ENCODE data around the gene DENND2C.
"Not testable (repeated sequence)": the region's sequence is repeated elsewhere in the genome, so short reads cannot be mapped to it uniquely, and the experiment has no call there.

The DENND2C gene

DNA sequence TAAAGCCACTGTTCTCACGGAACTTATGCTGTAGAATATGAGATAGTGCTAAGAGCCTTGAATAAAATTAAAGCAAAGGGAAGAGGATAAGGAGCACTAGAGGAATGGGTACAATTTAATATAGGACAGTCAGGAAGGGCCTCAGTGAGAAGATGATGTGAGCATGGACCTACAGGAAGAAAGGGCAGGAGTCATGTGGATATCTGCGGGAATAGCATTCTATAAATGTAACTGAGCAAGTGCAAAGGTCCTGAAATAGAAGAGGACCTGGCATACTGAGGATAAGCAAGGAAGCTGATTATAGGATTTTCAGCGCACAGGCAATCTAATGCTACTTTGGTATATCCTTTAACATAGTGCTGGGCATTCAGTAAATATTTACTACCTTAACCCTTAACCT, 75.8 kb downstream of the DENND2C start:
- no peak for DNase-seq

DNA sequence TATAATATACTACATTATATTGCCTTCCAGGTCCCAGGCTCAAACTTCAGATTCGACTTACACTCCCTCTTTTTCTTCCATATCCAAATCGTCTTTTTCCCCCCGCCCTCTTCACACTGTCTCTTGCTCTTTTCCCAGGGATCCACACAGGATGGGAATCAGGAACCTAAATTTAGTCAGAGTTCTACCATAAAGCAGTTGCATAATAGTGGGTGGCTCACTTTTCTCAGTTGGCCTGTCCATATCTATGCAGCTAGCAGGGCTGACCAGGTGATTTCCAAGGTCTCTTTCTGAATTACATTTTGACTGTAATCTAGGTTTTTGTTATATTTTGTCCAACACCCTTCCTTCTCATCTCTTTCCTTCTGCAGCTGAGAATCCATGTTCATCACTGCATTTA, 80.7 kb downstream of the DENND2C start:
- no peak for DNase-seq

DNA sequence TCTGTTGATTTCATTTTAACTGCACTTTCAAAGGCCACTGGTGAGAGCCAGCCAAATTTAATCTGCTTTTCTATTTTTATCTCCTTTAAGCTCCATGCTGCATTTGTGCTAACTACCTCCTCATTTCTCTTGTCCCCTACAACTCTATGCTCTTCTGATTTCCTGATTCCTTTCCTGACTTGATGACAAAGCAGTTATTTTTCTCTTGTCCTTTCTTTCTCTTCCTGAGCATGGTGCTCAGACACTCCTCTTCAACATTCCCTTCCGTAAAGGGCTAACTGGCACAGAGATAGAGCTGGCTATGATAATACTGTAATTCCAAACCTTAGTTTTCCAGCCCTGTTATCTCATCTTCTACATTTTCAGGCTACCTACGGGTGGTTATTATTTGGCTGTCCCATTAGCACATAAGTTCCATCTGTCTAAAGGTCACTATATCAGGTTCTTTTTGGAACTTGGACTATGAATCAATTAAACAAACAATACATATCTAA, 81.6 kb downstream of the DENND2C start:
- DNase-seq: no peak

DNA sequence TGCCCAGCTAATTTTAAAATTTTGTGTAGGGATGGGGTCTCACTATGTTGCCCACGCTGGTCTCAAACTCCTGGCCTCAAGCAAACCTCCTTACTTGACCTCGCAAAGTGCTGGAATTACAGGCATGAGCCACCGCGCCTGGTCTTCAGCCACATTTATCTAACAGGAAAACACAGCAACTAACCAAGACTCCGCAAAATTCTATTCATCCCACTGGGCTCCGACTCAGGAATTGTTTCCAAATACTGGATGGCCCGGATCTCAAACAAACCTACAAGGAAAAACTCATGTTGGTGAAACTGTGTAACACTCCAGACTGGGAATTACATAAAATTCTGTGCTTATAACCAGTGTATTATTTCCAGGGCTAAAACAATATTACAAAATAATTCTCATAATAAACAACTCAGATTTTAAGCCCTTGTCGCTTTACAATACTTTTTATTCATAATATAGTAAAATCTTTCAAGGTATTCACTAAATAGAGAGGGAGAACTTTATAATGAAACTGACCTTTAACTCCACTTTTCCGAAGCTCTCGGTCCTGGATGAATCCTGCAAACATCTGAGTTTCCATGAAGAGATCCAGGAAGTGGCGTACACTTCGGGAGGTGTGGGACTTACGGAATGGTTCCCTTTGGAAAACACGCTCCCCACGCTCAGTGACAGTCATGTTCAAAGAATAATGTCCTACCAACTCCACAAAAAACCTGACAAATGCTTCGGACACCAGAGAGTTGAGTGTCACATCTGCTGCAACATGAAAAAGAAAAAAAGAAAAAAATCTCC, 82.5 kb downstream of the DENND2C start:
- no peak for DNase-seq

DNA sequence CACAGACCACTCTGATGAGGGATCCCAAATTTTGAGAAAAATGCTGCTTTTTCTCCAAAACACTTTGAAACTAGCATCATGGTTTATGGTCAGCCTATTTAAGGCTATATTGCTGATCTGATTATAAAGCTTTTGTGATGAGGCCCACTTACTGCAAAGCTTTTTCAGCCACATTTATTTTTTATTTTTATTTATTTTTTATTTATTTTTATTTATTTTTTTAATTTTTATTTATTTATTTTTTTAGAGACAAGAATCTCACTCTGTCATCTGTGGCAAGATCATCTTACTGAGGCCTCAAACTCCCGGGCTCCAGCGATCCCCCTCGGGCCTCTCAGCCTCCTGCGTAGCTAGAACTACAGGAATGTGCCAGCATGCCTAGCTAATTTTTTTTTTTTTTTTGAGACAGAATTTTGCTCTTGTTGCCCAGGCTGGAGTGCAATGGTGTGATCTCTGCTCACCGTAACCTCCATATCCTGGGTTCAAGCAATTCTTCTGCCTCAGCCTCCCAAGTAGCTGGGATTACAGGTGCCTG, 83.3 kb downstream of the DENND2C start:
- DNase-seq: no peak

DNA sequence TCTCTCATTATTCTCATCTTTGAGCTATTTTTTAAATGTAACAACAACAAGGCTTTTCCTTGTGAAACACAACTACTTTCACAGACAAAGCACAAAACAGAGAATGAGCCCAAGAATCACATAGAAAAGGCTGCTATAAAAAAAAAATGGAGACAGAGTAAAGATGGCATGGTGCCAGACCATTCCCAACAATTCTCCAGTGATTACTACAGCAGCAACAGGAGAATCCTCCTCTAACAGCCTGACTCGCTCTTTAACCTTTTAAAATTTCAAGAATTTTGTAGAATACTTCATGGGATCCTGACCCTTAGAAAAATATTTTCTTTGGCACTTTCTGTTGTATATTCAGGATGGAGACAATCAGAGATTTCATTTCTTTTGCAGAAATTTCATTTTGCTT, 84.6 kb downstream of the DENND2C start:
- DNase-seq: no peak

DNA sequence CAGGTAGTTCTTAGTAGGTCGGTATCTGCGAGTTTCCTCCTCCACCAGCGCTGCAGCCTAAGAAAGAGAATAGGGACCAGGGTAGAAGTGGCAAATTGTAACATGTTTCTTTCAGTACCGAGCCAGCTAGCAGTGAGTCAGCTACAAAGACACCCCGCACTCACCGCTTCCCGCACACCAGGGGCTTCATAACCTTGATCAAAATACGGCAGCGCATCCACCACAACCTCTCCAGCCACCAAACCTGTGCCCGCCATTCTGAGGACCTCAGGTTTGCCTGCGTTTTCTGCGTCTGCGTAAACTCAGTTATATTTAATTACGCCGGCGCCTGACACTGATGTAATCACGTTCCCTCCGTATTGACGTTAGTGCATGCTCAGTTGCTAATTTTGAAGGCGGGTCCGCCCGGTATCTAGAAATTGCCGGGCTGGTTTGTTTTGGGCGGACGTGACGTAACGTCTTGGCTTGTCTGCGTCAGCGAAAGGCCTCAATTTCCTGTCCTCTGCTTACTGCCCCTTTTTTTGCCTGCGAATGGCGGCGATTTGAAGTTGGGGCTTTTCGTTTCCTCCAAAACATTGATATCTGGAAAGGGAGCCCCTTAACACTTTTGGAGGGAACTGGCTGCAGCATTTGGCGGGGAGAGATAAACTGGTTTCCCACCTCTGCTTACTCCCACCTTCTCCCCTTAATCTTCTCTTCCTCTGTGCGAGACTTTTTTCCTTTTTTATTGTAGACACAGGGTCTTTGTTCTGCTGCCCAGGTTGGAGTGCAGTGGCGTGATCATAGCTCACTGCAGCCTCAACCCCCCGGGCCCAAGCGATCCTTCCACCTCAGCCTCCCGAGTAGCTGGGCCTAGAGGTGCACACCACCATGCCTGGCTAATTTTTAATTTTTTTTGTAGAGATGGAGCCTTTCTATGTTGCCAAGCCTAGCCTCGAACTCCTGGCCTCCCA, 88.2 kb downstream of the DENND2C start, which contains the start of gene BCAS2:
Gene BCAS2, minus strand, starts transcription at position 281 of the 953 bp plus-strand sequence. Its CDS starts 24 bp downstream, at position 257.
- DNase-seq: peak; percentile 98

DNA sequence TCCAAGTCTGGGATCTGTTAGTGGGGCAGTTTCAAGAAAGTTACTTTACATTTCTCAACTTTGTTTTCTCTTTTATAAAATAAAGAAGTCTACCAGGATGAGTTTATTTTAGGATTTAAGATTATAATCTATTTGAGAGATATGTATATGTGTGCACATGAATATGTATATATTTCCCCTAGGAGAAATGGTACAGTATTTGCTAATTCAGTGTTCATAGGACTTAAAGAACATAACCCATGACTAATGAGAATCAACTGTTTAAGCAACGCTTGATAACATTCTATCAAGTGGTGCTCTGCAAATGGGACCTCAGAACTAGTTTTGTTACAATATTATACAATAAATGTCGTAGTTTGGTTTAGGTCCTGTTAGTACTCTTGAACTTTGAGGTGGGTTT, 95.5 kb downstream of the DENND2C start:
- DNase-seq: no peak

DNA sequence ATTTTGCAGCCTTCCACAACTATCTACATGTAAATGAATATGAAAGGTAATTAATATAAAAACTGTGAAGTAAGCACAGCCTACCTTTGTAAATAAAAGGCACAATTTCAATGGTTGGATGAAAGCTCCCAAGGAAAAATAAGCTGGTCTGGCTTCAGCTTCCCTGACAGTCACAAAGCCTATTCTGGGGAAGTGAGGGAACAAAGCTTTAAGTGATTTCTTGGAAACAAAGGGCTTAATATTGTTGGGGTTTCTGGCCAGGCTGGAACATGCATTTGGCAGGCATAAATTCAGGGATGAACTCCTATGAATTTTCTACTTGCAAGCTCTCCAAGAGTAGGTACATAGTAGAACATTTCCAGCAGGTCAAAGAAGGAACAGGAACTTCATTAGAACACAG, 105.7 kb downstream of the DENND2C start:
- DNase-seq: no peak

DNA sequence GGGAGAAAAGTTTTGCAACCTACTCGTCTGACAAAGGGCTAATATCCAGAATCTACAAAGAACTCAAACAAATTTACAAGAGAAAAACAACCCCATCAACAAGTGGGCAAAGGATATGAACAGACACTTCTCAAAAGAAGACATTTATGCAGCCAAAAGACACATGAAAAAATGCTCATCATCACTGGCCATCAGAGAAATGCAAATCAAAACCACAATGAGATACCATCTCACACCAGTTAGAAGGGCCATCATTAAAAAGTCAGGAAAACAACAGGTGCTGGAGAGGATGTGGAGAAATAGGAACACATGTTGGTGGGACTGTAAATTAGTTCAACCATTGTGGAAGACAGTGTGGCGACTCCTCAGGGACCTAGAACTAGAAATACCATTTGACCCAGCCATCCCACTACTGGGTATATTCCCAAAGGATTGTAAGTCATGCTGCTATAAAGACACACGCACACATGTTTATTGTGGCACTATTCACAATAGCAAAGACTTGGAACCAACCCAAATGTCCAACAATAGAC, 106.8 kb downstream of the DENND2C start:
- DNase-seq: not testable (repeated sequence)

DNA sequence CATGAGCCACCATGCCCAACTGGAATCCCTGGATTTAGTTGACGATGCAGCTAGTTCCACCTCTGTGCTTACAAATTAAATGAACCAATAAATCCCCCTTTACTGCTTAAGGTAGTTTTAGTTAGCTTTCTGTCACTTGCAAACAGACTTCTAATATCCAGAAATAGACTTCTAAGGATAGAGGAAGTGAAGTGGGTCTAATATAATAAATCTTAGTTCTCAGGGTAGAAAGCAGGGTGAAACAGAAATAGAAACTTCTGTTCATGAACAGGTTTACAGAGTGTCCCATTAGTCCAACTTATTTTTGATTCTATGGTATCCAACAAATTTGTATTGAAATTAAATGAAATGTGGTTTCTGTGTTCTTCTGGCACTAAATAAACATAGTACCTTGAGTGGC, 108.5 kb downstream of the DENND2C start:
- no peak for DNase-seq

DNA sequence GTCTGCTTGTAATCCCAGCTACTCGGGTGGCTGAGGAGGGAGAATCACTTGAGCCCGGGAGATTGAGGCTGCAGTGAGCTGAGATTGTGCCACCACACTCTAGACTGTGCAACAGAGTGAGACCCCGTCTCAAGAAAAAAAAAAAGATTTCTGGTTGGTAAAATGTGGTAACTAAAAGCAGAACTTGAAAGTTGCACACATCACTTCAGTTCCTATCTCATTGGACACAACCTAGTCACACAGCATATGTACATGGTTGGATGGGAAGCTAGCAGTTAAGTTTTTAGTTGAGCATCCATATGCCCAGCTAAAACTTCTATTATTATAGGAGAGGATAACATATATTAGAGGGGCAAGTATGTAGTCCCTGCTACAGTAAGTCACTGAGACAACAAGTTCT, 110.5 kb downstream of the DENND2C start:
- DNase-seq: no peak

DNA sequence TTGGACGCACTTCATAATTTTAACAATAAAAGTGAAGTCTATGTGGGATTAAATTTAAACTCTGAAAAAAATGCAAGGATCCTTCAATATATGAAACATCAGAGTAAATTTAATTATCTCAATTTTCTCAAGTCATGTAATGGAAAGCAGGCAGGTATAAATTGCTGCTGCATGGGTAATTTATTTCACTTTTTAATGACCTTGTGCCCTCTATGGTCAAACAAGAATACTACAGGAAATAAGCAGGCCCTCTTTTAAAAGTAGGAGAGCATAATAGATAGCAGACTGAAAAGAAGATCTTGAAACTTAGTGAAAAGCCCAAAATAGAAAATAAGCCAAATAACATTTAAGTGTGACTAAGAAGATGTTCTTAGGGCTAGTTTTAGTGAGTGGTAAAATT, 111.3 kb downstream of the DENND2C start:
- peak; percentile 45 for DNase-seq

DNA sequence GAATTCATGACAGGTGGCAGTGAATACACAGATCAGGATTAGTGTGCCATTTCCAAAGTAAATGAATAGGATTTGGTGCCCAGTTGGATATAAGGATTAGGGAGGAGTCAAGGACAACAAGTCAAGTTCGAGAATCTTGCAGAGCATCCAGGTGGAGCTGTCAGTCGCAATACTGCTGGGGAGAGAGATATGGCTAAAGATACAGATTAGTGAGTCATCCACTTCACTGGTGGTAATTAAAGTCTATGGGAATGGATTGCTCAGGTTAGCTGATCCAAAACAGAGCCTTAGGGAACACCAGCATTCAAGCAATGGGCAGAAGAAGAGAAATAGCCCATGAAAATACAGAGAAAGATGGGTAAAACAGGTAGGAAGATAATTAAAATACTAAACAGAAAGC, 115.3 kb downstream of the DENND2C start:
- no peak for DNase-seq

DNA sequence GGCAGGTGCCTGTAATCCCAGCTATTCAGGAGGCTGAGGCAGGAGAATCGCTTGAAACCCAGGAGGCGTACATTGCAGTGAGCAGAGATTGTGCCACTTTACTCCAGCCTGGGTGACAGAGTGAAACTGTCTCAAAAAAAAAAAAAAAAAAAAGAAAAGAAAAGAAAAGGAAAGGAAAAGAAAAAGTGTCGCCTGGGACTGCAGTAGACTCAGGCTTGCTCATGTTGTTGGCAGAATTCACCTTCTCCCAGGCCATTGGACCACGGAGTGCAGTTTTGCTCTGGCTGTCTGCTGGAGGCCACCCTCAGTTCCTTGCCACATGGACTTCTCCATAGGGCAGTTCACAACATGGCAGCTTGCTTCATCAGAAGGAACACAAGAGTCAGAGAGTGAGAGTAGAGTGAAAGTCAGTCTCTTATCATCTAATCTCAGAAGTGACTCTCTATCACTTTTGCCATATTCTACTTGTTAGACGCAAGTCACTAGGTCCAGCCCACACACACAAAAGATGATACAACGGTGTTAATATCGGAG, 117.7 kb downstream of the DENND2C start:
- no peak for DNase-seq

DNA sequence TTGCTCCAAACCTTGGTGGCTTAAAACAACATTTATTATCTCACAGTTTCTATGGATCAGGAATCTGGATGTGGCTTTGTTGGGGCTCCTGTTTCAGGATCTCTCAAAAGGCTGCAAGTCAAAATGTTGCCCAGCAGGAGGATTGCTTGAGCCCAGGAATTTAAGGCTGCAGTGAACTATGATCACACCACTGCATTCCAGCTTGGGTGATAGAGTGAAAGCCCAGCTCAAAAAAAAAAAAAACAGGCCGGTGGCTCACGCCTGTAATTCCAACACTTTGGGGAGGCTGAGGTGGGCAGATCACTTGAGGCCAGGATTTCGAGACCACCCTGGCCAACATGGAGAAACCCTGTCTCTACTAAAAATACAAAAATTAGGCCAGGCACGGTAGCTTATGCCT, 118.4 kb downstream of the DENND2C start:
- no peak for DNase-seq

DNA sequence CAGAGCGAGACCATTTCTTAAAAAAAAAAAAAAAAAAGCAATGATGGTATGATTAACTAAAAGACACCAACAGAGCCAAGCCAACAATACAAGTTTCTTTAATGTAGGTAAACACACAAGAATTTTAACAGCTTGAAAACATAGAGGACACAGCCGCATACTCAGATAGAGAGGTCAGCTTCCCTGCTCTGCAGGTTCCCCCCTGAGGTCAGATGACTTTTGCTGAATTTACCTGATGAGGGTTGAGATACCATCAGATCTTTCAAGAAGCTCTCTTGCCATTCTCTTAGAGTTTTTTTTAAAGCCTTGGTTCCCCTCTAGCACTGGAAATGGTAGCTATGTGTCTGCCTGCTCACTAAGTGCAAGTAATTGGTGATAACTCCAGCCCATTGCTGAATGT, 119.5 kb downstream of the DENND2C start:
- no peak for DNase-seq

DNA sequence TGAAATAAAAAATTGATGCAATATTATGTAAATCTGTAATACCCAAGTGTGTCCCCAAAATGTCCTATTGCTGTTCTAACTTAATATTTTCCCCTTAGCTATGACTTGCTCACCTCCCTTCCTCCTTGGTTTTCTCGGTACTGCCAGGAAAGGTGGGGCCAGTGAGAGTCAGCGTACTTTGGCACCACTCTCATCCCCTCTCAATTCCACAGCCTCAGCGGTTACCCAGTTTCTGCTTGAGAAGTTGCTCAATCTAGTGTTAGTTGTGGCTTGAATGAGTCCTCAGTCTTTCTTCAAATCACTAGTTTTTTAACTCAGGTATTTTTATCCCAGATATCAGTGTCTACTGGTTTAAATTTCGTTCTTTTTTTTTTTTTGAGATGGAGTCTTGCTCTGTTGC, 120.7 kb downstream of the DENND2C start:
- DNase-seq: no peak

DNA sequence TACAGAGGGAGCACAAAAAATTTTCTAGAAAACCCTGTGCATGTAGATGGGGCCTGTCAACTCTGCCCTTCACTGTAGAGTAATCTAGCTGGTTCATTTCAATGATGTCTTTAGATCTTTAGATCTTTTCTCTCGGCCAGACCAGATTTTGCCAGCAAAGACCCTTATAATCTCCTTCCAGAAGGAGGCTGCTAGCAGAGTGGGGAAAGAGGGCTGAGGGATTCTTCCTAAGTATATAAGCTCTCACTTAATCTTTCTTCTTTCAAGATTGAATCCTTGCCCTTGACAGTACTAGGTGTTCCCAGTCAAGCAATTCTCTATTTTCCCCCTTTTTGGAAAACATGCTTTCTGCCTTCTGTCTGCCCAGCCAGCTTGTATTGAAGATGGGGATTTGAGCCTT, 122.8 kb downstream of the DENND2C start:
- DNase-seq: no peak

DNA sequence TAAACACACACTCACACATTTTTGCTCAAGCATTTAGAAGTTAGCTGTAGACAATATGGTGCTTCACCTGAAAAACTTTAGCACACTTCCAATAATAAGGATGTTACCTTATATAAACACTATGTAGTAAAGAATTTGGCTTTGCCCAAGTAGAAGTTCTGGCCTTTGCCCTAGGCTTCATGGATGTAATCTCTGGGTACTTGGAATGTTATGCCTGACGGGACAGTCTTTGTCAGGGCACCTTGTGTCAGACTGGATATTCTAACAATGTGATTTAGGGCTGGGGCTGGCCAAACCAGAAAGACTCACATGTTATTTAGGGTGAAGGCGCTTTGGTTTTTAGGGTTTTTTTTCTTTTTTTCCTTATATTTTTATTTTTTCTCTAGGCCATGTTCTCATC, 124.1 kb downstream of the DENND2C start:
- DNase-seq: no peak

DNA sequence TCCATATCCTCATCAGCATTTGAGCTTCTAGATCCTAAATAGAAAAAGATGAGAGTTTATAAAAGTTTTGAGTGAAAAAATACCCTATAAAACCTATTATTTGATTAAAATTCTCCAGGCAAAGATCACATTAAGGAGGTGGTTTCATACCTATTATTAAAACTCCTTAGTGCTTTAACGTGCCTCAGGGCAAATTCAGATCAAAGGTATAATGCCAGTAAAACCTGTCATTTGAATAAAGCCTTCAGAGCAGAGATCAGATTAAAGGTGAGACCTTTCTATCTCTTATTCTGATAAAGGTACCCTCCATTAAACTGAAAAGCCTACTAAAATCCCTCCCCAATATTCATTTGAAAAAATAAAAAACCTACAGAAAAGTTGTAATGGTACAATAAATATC, 124.5 kb downstream of the DENND2C start:
- DNase-seq: no peak

DNA sequence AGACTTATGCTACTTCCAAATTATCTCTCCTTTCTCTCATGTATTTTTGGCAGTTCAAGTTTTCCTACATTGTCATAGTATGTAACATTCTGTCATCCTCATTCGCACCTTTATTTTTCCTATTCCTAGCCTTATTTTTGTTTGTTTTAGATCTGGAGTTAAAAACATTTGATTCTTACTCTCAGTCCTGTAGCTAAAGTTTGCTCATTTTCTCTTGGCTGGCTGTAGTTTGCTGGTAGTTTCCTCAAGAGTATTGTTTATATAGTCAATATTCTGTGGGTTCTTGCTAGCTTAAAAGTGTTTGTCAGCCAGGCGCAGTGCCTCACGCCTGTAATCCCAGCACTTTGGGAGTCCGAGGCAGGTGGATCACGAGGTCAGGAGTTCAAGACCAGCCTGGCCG, 129.0 kb downstream of the DENND2C start:
- no peak for DNase-seq

DNA sequence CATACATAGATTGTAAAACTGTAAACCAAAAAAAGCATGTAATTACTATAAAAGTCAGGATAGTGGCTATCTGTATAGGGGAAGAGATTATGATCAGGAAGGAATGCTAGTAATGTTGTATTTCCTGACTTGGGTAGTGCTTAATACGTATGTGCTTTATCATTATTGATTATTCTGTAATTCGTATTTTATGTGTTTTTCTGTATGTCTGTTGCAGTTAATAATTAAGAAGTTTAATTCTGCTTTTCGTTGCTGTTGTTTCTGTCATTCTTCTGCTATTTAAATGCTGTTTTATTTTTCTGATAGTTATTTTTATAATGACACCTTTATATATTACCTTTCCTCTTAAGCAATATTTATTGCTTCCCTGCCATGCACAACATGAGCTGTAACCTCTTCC, 129.6 kb downstream of the DENND2C start:
- no peak for DNase-seq
